Measurements from ENCODE around the gene RNF183. TPM values are rescaled to one million over a fixed set of nuclear protein-coding genes. Genes with fewer than 3 reads are reported as not detected.

Gene RNF183
- total RNA-seq, 3 donors from 2014 or later (not counting 1 experiment from before 2014, with no cell fraction given) = not detected

- H3K27me3 Mint-ChIP-seq (ENCODE audit: low read depth in 2 of 2) = peaks cover 0 to 3% of the 10 kb centered on the region in 2 donors
- WGBS (ENCODE audit: insufficient coverage) = no CpG with 5 or more reads among the region's 1 CpG
- no peaks in the 10 kb centered on the region for H3K36me3 Mint-ChIP-seq
- Histone ChIP-seq H3K27me3 (ENCODE audit: control insufficient read depth, insufficient read depth, low read length) (no peaks in the 10 kb centered on the region), H3K4me3 (ENCODE audit: low read length) (no peak overlapping the region), H3K4me1 (ENCODE audit: control insufficient read depth, insufficient read depth, low read length) (peaks cover 16% of the 10 kb centered on the region), H3K36me3 (ENCODE audit: control insufficient read depth, insufficient read depth, low read length) (no peaks in the 10 kb centered on the region), H3K27ac (ENCODE audit: low read length) (no peak overlapping the region), H3K9me3 (ENCODE audit: control insufficient read depth, insufficient read depth, low read length) (no peaks in the 10 kb centered on the region)
- intact Hi-C loops (cut with micrococcal nuclease) = loop anchor here (10.0 kb wide), 1 partner anchor 49 kb away; no protein-coding TSS in a partner anchor
- TF ChIP-seq CTCF (IDR thresholded peaks at IDR 0.05) = no peak
- ATAC-seq = no peak
- H3K4me3 Mint-ChIP-seq = no peak overlapping the region
- H3K27ac Mint-ChIP-seq = no peak overlapping the region
- peaks cover 17 to 20% of the 10 kb centered on the region in 2 donors for H3K4me1 Mint-ChIP-seq
- DNase-seq = peak in 1 of 2 donors; percentile 22
- H3K9me3 Mint-ChIP-seq = no peaks in the 10 kb centered on the region
These were observed 40.6 kb upstream of the RNF183 start for GRCh38 chr9:113343732-113344231.

- ATAC-seq (no peak), DNase-seq (peak in 1 of 2 donors; percentile 27)
- Histone ChIP-seq H3K27ac (ENCODE audit: low read length) (no peak overlapping the region), H3K36me3 (ENCODE audit: control insufficient read depth, insufficient read depth, low read length) (no peaks in the 10 kb centered on the region), H3K9me3 (ENCODE audit: control insufficient read depth, insufficient read depth, low read length) (no peaks in the 10 kb centered on the region), H3K27me3 (ENCODE audit: control insufficient read depth, insufficient read depth, low read length) (no peaks in the 10 kb centered on the region), H3K4me1 (ENCODE audit: control insufficient read depth, insufficient read depth, low read length) (peaks cover 8% of the 10 kb centered on the region), H3K4me3 (ENCODE audit: low read length) (no peak overlapping the region)
- no peak for TF ChIP-seq CTCF (IDR thresholded peaks at IDR 0.05)
- Mint-ChIP-seq H3K4me1 (peaks cover 8 to 13% of the 10 kb centered on the region in 2 donors), H3K27ac (no peak overlapping the region), H3K36me3 (no peaks in the 10 kb centered on the region), H3K9me3 (no peaks in the 10 kb centered on the region), H3K27me3 (ENCODE audit: low read depth in 2 of 2) (peaks cover 0 to 5% of the 10 kb centered on the region in 2 donors), H3K4me3 (peak overlapping the region; percentile 68)
- 70% methylated on average over 9 of the region's 9 CpGs for WGBS (ENCODE audit: insufficient coverage)
- intact Hi-C loops (cut with micrococcal nuclease) = loop anchor here (10.0 kb wide), 1 partner anchor 47 kb away; no protein-coding TSS in a partner anchor
These were observed 38.7 kb upstream of the RNF183 start for GRCh38 chr9:113341712-113342410.

- no peak within 1 kb of the TSS for H3K27ac ChIP-seq (ENCODE audit: low read length)
- peaks cover 0 to 5% of the 10 kb centered on the region in 2 donors for H3K27me3 Mint-ChIP-seq (ENCODE audit: low read depth in 2 of 2)
- H3K4me1 Mint-ChIP-seq = peaks cover 8 to 13% of the 10 kb centered on the region in 2 donors
These were observed 37.0 kb upstream of the RNF183 start, which contains the start of gene WDR31 for GRCh38 chr9:113340011-113340699. Gene WDR31, minus strand, starts transcription at chr9:113340275. Its CDS starts 8,253 bp downstream, at chr9:113332022.

More at GRCh38 chr9:113340011-113340699, 37.0 kb upstream of the RNF183 start, which contains the start of gene WDR31:
- Histone ChIP-seq H3K9me3 (ENCODE audit: control insufficient read depth, insufficient read depth, low read length) (no peaks in the 10 kb centered on the region), H3K4me3 (ENCODE audit: low read length) (peak within 1 kb of the TSS; percentile 69), H3K36me3 (ENCODE audit: control insufficient read depth, insufficient read depth, low read length) (no peaks in the 10 kb centered on the region), H3K4me1 (ENCODE audit: control insufficient read depth, insufficient read depth, low read length) (peaks cover 8% of the 10 kb centered on the region), H3K27me3 (ENCODE audit: control insufficient read depth, insufficient read depth, low read length) (no peaks in the 10 kb centered on the region)
- WGBS (ENCODE audit: insufficient coverage) = under 1% methylated on average over 46 of the region's 46 CpGs
- H3K9me3 Mint-ChIP-seq = no peaks in the 10 kb centered on the region
- no peaks in the 10 kb centered on the region for H3K36me3 Mint-ChIP-seq
- intact Hi-C loops (cut with micrococcal nuclease) = loop anchor here (10.0 kb wide), 1 partner anchor 45 kb away; no protein-coding TSS in a partner anchor
- peak within 1 kb of the TSS; percentile 34 to 75 for H3K27ac Mint-ChIP-seq
- peak; percentile 91 to 99 (median 93) for ATAC-seq
- H3K4me3 Mint-ChIP-seq = peak within 1 kb of the TSS; percentile 87
- DNase-seq = peak; percentile 66 to 87
- TF ChIP-seq CTCF (IDR thresholded peaks at IDR 0.05) = no peak
